Right kidney (tissue), 1 donor: ENCODE measurements around the gene FGGY.

Experiments
- DNase-seq: peaks from one replicate; pipeline ENCODE4 v3.0.0-alpha.2; 2016

The FGGY gene

DNA sequence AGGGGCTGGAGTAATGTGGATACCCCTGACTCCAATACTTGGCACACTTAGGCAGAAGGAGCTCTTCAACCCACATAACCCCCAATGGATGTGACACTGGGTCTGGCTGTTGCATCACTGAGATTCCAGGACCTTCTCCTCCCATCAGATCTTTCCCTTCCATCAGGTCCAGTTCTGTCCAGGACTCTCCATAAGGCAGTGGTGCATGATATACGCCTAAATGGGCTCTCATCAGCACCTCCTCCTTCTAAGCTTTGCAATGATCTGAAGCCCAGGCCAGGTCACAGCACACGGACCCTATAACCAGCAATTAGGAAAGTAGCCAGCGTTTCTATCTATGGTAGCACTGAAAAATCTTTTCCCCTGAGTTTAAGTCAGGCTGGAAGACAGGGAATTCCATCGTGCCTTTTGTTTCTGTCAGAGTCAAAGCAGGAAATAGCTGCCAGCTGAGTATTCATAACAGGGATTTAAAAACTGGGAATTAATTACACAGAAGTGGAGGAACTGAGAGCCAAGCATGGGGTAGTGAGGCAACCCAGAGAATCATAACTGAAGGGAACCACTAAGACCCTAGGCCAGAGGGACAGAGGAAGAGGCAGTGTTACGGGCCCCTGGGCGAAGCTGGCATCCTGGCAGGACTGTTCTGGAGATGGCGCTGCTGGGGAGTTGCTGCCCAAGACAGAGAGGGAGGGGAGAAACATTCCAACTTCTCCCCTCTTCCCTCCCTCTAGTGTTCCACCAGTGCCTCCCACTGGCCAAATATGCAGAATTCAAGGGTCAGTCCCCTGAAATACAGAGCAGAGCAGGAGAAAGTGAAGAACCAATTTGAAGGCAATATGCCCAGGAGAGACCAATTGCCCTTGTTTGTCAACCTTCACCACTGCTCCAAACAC, 480.3 kb downstream of the FGGY start:
- DNase-seq, result no peak

DNA sequence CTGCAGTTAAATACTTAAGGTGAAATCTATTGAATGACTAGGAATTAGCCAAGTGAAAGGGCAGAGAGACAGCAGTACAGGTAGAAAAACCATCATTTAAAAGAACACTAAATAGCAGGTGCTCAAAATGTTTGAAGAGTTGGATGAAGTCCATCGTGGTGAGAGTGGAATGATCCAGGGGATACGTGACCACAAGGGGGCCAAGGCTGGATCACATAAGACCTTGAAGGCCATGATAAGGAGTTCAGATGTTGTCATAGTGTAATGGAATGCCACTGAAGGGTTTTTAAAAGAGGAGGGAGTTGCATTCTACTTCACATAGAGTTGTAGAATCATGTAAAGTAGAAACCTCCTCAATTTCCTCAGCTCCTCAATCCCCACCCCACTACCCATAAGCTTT, 483.1 kb downstream of the FGGY start:
- no peak for DNase-seq

DNA sequence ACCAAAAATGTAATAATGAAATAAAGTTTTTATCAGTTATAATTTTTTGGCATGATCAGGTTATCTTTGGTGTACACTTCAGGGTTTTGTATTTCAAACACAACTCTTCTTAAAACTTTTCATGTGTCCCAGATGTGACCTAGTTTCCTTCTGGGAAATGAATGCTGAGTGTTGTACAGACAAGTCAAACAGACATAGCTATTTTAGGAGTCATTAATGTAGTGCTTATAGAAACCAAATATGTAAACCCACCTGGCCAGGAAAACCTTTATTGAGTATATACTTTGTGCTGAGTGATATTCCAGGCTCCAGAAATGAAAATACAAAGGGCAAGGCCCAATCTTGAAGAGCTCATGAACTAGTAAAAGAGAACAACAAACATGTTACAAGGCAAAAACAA, 491.9 kb downstream of the FGGY start:
- no peak for DNase-seq

DNA sequence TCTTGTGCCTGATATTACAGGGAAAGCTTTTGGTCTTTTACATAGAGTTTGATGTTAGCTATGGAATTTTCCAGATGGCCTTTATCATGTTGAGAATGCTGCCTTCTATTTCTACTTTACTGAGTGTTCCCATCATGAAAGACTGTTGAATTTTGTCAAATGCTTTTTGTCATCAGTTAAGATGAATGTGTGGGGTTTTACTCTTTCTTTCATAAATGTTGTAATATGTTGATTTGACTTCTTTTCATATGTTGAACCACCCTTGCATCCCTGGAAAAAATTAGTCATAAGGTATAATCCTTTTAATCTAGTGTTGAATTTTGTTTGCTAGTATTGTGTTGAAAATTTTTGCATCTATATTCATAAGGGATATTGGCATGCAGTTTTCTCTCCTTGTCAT, 501.7 kb downstream of the FGGY start:
- DNase-seq, result no peak

DNA sequence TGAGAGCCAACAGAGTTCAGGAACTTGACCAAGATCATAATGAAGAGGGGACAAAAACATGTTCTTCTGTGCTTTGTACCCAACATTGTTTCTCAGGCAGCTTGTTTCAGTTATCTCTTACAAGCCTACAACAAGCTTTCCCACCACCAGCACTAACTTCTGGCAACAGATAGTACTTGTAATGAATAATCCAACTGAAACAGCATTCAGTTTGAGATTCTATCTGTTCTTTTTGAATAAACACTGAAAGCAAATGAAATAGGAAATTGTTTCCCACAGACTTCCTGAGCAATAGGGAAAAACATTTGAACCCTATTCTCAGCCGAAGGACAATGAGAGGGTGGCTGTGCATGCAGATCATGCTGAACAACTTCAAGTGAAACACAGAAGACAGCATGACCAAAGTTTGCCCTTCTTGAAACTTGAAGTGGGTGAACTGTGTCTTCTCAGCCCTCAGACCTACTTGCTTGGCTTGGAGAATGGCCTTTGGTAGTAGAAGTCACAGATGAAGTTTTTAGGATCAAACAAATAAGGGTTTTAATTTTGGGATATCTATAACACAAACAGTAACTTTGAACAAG, 506.7 kb downstream of the FGGY start:
- DNase-seq, result no peak

DNA sequence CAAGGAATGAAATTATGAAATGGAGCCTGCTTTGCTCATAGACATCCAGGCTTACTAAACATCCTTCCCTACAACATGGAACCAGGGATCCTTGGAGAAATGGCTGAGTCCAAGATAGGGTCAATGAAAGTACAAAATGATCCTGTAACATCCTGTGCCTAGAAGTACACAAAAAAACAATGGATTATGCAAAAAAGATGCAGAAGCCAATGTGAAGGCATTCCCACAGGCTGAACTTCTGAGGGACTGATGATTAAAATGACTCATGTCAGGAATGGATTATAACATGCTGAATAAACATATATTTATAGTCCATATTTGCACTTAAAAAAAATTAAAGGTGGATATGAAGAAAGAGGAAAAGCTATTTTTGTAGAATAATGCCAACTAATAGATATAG, 507.4 kb downstream of the FGGY start:
- no peak for DNase-seq

DNA sequence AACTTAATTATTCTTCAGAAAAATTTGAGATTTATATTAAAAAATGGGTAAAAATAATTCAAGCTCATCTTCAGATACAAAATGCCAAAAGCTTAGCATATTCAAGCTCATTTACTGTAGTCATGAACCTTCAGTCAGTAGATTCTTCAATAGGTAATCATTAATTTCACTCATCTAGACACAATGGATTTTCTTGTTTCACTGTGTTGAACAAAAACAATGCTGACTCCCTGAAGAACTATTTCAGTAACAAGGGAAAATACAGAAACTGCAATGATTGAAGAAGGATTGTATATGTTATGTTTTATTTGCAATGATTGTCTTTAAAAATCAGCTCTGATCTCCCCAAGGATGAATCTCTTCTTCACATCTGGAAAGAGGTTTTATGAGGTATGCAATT, 508.7 kb downstream of the FGGY start:
- no peak for DNase-seq
